Activated T-cell treated with anti-CD3 and anti-CD28 coated beads, Interleukin-2, amount 50 U/mL, for 1 hour (primary cell): ENCODE results near the gene JARID2.
A peak's percentile ranks its signal among the peaks of the same experiment; 100 is the strongest.

Source experiments
- DNase-seq: peaks from one replicate; pipeline ENCODE4 v3.0.0-alpha.2; 2020

Gene JARID2

DNA sequence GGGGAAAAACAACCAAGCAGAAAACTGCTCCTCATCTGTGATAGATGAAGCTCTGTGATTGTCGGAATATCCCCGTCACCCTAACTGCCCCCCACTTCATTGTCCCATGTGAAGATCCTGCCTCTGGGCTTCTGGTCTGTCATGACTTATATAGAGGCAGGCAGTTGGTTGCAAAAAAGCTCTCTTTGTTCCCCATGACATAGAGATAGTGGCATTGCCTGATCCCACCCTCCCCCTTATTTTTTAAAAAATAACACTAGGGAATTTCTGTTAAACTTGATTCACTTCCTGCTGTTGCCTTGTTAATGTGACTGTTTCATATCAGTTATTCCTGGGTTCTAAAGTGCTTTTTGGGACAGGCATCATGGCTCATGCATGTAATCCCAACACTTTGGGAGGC is 203.1 kb downstream of the JARID2 start:
- no peak for DNase-seq

DNA sequence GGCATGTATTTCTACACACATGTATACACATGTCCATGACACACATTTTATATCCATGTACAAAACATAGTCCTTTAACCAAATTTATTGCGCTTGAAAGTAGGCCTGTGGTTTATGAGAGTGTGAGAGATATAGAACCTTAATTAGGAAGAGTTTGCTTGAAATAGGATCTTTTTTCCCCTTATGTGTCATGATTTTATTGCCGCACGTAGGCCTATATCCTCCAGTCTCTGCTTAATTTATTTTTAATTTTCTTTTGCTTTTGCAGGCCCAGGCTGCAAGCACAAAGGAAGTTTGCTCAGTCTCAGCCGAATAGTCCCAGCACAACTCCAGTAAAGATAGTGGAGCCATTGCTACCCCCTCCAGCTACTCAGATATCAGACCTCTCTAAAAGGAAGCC is 205.9 kb downstream of the JARID2 start:
- no peak for DNase-seq

DNA sequence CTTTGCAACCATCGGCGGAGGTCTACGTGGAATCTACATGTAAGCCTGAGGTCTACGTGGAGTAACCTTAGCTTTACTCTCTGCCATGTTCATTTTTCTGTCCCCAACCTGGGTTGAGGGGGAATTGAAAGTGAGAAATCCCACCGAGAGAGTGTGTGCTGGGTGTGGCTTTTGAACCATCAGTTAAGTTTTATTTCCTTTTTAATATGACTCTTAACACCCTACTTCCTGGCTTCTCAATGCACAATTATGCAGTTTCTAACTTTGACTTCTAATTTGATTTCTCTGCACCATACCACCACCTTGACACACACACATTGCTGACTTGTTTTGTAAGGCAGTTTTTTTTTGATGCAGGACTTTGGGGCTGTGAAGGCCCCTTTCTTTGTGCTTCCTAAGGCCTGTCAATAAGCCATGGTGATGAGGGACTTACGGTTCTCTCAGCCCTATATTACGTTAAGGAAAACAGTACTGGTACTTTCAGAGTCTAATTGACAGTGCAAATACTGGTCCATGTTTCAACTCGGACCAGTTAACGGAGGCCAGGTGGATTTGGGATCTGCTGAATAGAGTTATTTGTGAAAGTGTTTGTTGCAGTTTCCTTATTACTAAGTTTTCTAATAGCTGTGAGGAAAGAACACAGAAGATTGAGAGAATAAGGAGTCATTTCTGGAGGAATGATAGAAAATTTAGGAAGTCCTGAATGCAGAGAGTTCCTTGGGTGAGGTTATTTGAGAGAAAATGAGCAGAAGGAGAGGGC is 206.5 kb downstream of the JARID2 start:
- no peak for DNase-seq

DNA sequence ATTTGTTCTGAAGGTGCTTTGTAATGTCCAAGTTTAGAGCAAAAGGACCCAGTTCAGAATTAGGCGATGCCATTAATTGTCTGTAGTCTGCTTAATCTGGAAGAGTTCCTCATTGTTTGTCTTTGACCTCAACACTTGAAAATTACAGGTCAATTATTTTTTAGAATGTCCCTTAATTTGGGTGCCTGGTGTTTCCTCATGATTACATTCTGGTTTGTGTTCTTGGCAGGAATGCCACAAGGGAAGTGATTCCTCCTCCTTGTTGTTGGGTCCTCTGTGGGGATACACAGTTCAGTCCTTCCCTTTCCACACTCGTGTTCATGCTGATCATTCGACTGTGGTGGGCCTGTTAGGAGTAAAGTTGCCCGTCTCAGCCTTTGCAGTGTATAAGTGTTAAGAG is 207.3 kb downstream of the JARID2 start:
- no peak for DNase-seq

DNA sequence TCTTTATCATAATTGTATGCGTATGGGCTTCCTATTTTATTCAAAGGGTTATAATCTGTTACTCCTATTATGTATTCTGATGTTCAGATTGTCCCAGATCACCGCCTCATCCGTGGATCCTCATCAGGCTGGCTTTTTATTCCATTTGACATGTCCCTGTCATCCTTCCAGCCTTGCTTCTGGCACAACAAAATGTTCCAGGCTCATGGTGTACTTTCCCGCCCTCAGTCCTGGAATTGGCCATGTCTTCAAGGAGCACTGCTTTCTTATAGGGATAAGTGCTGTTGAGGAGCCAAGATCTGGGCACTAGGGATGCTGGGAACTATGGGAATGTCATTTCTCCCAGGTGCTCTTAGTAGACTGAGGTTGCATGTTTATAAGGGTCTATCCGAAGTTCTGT is 207.8 kb downstream of the JARID2 start:
- DNase-seq, result no peak

DNA sequence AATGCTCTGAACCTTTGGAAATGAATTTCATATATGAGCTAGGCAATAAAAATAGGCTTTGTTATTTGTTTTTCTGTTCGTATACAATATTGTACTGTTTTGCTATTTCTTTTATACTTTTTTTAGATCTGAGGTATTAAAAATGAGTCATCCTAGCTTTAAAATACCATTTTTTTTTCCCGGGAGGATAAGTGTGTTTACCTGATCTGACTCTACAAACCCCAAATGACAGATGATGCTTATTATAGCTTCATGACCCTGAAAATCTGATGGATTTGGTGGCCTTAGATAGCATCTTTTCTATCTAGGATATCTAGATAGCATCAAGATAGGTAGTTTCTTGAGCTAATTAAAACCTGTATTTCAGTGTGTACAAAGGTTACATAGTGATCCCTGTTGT is 210.6 kb downstream of the JARID2 start:
- DNase-seq, result no peak

DNA sequence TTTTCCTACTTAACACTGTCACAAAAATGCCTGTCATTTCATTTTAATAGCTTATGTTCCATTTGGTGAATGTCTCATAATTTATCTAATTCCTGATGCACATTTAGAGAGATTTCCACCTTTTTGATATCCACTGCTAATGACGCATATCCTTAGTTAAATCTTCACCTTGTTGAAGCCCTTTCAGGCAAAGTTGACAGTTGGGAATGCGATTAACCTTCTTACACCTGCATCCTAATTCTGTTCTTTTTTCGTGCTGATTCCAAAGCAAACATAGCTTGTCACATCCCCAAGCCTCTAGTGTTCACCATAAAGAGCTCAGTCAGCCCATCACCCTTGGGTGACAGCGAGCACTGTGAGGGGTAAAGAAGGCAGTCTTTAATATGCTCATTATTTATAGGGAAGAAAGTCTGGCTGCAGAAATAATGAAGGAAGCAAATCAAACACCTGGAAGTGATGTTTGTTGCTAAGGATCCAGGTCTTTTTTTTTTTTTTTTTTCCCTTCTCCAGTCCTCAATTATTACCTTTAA is 211.3 kb downstream of the JARID2 start:
- DNase-seq, result no peak

DNA sequence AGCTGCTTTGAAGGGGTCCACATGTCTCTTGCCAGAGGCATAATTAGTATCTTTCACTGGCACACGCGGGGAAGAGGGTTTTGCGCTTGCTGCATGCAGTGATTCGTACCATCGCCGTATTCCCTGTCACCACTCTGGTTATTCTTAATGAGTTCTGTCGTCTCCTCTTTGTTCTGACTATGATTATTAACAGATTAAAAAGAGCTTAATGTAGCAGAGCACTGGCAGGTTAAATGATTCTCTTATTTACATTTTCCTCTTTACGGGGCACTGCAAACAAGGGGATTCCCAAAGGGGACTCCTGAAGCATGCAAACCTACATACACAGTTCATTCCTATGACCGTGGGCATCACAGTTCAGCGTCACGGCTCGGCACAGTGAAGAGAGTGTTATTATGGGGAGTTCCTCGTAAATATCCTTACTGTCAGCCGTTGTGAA is 212.2 kb downstream of the JARID2 start:
- DNase-seq, result no peak

DNA sequence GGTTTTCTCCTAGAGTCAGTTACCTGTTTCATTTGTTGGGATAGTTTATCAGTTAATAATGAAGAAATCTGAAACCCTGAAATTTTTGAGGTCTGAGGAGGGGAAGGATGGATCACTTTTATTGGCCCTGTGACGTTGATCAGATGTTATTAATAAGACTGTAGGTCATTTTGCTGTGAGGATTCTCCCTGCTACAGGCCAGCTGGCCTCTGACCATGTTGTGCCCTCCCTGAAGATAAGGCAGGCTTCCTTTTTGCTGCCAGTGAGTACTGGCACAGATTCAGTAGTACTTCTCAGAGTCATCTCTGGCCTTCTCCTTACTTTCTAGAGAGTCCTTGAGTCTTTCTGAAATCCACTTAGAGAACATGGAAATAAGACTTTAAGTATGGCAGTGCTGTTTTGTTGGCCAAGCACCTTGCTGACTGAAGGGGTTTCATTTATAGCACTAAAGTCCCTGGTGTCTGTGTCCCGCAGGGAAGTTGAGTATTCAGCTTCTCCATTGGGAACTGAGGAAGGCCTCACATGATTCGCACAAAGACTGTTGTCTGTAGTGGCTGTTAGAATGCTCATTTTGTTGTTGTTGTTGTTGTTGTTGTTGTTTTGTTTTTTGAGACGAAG is 214.3 kb downstream of the JARID2 start:
- no peak for DNase-seq

DNA sequence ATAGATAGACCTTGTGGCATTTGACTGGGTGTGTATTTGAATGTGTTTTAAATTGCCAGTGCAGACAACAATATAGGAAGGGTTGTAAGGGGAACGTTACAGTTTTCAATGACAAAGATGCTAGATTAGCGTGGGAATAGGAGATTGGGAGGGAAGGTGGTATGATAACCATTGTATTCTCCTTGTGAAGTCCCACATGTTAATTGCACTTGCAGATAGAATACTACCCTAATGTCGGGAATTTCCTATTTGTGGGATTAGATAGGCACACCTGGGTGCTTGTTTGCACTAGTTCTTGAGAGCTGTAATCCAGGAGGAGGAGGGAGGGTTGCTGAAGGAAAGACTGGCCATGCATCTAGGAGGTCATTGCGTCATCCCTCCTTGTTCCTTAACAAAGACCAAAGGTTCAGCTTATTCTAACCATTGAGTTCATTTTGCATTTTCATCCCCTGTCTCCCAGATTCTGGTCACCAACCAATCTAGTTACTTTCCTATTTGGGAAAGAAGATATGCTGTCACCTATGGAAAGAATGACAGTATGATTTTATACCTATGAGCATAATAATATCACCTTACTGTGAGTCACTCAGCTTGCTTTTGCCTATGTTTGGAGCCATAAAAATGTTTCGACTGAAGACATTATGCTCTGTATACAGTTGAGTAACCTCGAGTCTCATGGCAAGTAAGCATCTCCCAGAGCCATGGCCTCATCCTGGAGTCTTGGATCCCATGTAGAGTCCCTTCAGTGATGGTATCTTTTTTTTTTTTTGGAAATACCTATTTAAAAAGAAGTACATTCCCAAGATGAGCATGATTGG is 215.5 kb downstream of the JARID2 start:
- no peak for DNase-seq

DNA sequence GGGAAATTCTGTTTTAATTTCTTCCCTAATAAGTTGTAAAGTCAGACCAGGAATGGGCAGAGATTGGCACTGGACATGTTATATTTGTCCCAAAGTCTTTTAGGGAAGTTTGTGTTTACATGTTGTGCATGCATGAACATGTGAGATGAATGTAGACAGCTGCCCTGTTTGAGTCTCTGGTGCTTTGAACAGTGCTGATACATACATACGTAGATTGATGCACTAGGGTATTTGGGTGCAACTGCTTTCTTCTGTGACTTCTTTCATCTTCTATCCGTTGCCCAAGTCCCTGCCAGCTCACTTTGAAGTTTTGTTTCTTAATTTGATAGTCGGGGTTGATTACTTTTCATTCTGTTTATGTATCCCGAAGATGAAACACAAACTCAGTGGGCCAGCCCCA is 216.4 kb downstream of the JARID2 start:
- DNase-seq, result no peak

DNA sequence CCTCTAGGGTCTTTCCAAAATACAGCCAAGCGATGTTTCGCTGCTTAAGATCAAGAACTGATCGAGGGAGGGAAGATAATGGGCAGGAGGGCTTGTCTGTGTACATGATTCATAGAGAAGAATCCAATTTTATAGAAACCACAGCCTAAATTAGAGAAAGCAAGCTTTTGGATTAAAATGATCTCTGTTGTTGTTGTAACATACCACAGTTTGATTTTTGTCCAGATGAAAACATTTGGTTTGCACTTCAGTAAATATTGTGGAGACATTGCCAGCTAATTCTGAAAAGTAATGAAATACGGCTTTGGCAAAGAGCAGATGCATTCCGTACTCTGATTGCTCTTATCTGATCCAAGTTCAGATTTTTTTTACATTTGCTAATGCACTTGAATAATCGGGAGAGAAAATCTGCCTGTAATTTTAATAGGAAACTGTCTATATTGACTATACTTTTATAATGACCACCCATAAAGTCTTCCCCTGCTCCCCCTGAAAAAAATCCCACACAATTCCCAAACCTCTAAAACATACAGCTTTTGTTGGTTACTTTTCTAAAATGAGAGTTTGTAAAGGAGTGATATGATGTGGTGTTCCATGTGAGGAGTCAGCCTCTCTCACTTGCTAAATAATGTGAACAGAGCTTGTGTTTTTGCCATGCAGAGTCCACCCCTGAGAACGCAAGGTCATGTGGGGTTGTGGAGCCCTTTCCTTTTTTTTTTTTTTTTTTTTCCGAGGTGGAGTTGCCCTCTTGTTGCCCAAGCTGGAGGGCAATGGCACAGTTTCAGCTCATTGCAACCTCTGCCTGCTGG is 217.1 kb downstream of the JARID2 start:
- no peak for DNase-seq

DNA sequence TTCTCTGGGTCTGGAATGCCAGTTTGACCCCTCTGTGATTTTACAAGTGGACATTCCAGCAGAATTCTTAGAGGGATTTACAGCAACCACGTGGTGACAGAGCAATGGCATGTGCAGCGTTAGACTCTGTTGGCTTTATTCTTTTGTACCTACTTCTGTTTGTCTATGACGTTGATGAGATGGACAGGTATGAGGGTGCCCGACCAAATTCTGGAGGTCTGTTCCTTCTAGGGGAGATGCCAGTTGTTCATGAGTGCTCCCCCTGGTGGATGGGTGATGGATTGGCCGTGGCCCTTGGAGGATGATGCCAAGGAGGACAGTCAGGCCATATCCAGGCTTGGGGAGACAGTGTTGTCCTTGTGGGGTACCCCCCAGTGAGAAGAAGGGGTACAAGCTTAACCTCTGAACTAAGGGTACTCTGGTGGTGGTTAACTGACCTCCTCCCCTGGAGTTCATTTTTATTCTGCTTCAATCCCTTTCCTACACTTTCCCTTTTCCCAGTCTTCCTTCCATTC is 218.4 kb downstream of the JARID2 start:
- DNase-seq, result peak; percentile 62

DNA sequence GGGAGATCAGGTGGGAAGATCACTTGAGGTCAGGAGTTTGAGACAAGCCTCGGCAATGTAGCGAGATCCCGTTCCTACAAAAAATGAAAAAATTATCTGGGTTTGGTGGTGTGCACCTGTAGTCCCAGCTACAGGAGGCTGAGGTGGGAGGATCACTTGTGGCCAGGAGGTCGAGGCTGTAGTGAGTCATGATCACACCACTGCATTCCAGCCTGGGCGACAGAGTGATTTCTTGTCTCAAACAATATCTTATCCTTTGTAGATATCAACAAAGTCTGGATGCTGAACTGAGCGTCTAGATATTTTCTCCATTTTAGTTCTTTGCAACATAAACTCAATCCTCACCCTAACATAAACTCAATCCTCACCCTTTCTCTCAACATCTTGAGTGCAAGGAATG is 219.3 kb downstream of the JARID2 start:
- DNase-seq, result no peak

DNA sequence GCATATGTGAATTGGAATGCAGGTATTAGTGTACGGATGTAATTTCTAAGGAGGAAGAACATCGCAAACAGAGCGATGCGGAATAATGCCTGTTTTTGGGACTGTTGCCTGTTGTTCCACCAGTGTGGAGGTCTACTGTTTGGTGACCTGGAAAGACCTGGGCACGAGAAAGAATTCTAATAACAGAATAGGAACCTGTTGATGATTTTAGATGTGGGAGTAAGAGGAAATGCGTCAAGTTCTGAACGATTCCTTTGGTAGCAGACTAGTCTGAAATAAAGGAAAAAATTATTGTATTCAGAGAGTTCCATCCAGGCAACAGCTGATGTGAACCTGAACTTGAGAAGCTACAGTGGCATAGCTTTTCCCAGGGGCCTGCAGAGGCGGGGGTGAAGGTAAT is 224.9 kb downstream of the JARID2 start:
- no peak for DNase-seq

DNA sequence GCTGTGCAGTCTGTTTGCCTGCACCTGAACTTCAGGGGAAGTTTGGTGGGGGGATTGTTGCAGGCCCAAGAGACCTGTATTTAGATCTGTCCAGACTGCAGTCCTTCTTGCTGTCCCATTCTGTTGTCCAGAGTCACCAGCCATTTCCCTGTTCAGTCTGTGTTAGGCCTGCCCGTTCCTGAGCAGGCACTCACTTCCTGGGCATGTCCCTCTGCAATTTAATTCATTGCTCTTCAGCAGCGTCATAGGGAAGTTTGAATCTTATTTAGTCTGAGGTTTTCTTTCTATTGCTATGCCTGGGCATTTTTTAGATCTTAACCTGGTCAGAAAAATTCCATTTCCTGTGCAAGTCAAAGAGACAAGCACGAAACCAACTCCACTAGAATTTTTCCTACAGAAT is 226.8 kb downstream of the JARID2 start:
- no peak for DNase-seq

DNA sequence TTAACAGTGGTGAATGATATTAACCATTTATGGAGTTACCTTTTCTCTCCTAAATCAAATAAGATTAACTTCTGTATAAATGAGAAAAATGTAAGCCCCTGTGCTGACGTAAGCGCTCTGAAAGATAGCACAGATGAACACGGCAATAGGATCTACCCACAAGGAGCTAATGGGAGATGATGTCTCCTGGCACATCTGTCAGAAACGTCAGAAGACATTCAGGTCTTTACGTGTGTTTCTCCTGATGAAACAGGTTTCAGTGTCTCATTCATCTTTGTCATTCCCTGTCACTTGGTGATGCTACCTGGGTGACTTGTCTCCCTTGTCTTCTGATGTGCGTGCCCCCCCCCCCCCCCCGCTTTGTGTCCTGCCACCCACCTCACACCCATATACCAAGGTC is 227.3 kb downstream of the JARID2 start:
- DNase-seq, result no peak

DNA sequence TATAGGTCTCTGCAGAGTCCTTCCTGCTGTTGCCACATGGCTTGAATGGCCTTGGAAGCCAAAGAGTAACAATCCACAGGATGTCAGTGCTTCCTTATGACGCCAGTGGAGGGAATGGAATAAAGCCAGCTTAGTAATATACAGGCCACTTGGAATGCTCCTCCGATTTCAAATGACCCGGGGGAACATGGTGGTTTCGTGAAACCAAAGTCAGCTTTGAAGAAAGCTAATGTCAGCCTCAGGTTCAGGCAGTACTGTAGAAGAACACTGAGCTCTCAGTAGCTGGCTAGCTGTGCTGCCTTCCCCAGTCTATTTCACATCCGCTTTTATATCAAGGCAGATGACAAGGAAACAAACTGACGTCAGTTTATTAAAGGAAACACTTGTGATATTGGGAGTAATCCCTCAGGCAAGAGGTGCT is 227.9 kb downstream of the JARID2 start:
- no peak for DNase-seq

DNA sequence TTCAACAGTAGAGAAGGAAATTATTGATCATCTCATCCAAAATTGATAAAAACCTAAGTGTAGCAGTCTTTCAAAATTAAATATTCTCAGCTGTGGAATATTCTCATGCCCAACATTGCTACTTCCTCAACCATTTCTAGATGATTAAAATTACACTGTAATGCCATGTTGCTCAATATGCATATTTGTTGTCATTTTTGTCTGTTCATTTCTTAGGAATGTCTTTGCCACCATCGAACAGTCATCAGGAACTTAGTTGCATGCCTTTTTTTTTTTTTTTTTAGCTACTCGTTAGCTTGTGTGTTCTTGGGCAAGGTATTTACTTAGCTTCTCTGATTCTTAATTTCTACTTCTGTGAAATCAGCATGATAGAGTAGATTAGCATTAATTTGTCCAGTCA is 228.3 kb downstream of the JARID2 start:
- DNase-seq, result no peak

DNA sequence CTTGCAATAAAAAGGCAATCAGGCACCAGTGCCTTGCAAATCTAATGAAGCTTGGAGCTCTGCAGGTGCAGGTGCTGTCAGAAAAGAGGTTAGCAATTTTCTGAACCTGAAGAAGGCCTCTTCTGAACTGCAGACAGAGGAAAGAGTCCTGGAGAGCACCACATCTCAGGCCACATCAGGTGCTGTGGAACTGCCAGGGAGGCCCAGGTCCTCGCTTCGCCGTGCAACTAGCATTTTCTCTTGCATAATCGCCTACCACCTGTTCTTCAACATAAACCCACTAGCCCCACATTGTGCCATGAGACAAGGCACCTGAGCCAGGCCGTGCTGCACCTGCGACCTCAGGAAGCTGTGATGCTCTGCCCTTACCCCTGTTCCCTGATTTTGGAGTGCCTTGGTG is 229.4 kb downstream of the JARID2 start:
- DNase-seq, result no peak

DNA sequence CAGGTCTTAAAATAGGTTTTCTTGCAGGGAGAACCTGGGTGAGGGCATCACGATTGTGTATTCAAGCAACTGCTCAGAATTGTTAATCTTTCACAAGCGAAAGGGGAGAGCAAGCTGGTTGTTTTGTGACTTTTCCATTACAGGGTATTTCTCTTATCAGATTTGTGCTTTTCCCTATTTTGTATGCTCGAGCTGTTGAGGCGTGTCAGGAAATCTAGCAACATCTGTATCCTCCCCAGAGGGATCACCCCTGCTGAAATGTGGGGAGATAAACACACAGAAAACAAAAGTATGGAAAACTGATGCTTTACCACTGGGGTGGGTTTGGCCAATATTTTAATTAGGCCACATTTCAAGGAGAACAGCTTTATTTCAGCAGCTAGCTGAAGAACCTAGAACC is 230.0 kb downstream of the JARID2 start:
- DNase-seq, result no peak

DNA sequence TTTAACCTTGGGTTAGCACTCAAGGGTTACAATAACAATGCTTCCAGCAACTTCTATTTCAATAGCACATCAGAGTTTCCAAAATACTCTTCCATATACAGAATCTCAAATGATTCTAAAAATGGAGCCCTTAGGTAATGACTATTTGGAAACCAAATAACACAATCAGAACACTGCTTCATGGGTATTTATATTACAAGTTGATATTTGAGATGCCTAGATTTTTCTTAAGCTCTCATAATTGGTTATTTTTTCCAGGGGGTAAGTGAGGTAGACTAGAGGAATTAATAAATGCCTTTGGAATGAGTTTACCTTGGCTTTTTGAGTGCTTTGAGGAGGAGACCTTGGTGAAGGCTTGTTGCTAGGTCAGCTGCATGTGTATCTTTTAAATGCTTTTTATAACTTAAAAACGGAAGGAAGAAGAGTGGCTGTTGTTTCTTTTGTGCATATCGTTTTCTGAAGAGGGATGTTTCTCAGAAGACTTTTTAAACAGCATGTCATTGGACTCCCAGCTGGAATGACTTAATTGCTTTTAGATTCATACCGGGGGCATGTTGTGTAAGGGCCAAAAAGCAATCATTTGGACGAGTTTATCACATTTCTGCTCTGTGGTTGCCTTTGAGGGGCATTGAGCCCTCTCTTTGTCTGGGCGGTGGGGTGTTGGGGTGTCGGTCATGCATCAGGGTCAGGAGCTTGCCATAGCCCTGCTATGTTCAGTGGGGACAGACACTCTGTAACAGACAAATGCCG is 230.9 kb downstream of the JARID2 start:
- no peak for DNase-seq
